Urinary bladder (tissue), 4 donors: ENCODE results near the gene NASP. TPM values are rescaled to one million over a fixed set of nuclear protein-coding genes. Genes with fewer than 3 reads are reported as not detected.
A peak's percentile ranks its signal among the peaks of the same experiment; 100 is the strongest.

Source experiments
- DNase-seq: peaks from one replicate; pipeline ENCODE4 v3.0.0-alpha.2; 2015; ENCODE audit errors: extremely low spot score
- H3K27ac ChIP-seq: one replicate; pipeline ENCODE4 v1.5.1; 2013; ENCODE audit warnings: low read depth, mild to moderate bottlenecking, moderate library complexity
- H3K36me3 ChIP-seq: one replicate; pipeline ENCODE4 v1.6.1; 2013; ENCODE audit warnings: mild to moderate bottlenecking, moderate library complexity; ENCODE audit not compliant: insufficient read depth
- H3K4me1 ChIP-seq: one replicate; pipeline ENCODE4 v1.6.1; 2013; ENCODE audit warnings: mild to moderate bottlenecking, moderate library complexity; ENCODE audit not compliant: insufficient read depth
- H3K4me3 ChIP-seq: one replicate; pipeline ENCODE4 v1.5.1; 2013; ENCODE audit warnings: low read depth, low read length
- WGBS: extraction: QIAGEN DNeasy Blood & Tissue Kit; methylation state at CpG from one replicate; pipeline ENCODE4 v1.1.7; 2013; 5-methylcytosine and 5-hydroxymethylcytosine counted together
- polyA plus RNA-seq: library from polyadenylated mRNA; stranded (reverse); fragments of 200-250 nt; gene quantifications from one replicate; pipeline ENCODE4 v1.2.3, GENCODE V29; 2013
- total RNA-seq: library from RNA; depleted of rRNA; stranded (reverse); fragments of >200 nt; gene quantifications from one replicate; pipeline ENCODE4 v1.2.3, GENCODE V29; 2014
- donor health status: healthy with polysubstance abuse.
- donor health status: healthy.

The NASP gene
- total and polyA plus RNA-seq, 2 donors: 76.0 to 115 TPM

- no peak for DNase-seq
- H3K4me1 ChIP-seq: no peaks in the 10 kb centered on the region
Observed at GRCh38 chr1:45619149-45619921, 35.5 kb downstream of the NASP start.

DNA sequence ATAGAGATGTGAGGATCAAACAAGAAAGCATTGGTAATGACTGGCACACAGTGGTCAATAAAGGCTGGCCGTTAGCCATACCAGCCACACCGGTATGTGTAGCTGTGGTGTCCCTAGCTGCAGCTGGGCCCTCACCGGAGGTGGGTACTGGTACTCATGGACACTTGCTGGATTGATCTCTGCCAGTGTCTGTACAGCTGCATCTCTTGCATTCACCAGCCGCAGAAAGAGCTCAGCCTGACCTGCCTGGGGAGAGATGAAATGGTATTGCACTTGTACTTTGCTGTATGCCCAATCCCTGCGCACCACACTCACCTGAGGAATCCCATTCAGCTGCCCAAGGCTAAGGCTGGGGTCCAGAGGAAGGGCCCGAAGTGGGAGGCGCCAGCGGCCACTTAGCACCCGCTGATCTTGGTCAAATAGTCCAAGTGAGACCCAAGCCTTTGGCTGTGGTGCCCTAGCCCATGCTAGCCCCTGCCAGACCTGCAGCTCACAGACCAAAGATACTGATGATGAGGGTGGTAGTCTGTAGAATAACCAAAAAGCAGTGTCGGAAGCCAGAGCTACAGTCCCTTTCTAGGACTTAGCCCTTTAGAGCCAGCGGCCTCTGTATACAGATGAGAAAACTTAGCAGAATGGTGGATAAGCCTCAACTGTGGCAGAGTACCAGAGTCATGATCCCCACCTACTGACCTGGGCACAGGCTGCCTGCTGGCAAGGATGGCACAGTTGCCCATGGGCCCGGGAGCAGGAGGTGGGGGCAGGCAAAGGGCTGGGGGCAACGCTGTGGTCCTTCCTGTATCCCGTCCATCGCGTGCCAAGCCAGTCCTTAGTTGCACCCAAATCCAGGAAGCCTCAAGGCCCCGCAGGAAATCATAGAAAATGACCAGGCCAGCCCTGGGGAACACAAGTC is 37.0 kb downstream of the NASP start:
- H3K4me1 ChIP-seq: no peaks in the 10 kb centered on the region
- H3K27ac ChIP-seq: no peak overlapping the region

More at GRCh38 chr1:45619149-45619921, 35.5 kb downstream of the NASP start:
- no peak overlapping the region for H3K4me3 ChIP-seq
- peaks cover 3% of the 10 kb centered on the region for H3K36me3 ChIP-seq
- WGBS: 62% methylated on average over 8 of the region's 8 CpGs
- H3K27ac ChIP-seq: no peak overlapping the region

DNA sequence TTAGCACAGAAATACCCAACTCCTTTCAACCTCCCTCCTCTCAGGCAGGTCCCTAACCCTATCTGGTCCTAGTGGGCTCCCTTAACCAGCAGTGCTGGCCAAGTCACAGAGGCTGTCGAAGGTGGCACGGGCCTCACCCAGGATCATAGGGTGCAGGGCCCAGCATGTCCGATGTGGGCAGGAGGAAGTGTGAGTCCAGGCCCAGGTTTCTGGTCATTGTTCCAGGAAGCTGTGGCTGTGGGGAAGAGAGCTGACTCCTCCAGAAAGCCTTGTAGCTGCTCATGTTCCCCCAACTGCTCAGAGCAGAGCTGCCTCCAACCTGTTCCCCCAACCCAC is 37.6 kb downstream of the NASP start:
- H3K27ac ChIP-seq: no peak overlapping the region
- DNase-seq: no peak
- 66% methylated on average over 3 of the region's 3 CpGs for WGBS
- no peaks in the 10 kb centered on the region for H3K4me1 ChIP-seq
- no peak overlapping the region for H3K4me3 ChIP-seq
- peaks cover 2% of the 10 kb centered on the region for H3K36me3 ChIP-seq

More for the DNA sequence above, 37.0 kb downstream of the NASP start:
- no peak overlapping the region for H3K4me3 ChIP-seq
- 85% methylated on average over 17 of the region's 17 CpGs for WGBS
- H3K36me3 ChIP-seq: peaks cover 2% of the 10 kb centered on the region
- DNase-seq: no peak

DNA sequence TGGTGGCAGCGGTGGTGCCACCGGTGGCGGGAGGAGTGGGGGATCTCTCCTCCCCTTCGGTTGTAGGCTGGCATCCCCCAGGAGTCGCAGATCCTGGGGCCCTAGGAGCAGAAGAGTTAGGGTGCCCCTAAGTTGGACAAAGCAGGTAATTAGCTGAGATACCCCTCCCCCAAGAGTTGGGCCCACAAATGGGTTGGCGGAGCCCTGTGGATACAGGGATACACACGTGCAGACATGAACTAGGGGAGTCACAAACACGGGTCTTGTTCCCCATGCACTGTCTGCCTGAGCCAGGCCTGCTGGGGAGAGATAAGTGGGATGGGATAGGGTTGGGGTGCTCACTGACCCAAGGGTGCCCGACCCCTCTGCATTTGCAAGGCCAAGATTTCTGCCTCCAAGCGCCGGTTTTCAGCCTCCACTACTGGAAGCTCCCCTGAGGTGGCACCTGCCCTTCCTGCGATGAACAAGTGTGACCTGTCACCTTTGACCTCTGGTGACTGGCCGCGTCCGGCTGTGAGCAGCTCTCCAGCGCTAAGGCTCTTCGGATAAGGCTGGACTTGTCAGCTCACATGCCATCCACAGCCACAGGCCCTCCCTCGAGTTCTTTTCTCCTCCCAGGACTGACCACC is 38.2 kb downstream of the NASP start:
- H3K27ac ChIP-seq: no peak overlapping the region
- H3K4me1 ChIP-seq: no peaks in the 10 kb centered on the region
- 65% methylated on average over 18 of the region's 18 CpGs for WGBS
- no peak overlapping the region for H3K4me3 ChIP-seq
- peaks cover 2% of the 10 kb centered on the region for H3K36me3 ChIP-seq
- DNase-seq: no peak

DNA sequence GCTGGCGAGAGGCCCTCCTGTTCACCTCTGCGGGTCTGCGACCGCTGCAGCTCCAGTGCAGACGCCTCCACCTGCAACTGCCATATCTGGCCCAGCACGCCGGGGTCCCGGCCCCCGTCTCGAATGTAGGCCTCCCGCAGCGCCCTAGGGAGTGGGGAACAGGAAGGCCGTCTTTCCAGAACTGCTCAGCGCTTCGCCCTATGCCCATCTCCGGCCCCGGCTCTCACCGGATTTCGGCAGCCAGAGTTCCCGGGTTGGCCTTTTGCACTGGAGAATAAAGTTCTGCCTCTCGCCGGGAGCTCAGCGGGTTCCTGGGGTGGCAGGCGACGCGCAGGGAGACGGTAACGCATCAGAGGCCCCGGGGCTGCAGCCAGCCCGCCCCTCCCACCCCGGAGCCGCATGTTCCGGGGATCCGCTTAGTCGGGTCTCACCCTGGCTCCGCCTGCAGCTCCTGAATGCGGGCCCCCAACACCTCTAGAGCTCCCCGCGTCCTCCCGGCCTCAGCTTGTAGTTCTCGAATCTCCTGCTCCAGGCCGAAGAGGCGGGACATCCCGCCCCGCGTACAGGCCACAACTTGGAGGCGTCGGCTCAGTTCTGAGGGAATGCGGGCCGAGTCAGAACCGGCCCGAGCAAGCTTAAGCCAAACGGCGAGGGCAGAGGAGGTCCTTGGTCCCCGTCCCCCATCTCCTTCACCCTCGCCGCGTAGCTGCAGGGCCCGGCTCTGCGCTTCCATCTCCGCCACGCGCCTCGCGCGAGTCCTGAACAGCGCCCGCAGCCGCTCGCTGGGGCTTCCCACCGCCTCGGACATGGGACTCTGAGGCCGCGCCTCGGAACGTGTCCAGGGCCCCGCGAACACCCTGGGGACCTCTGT is 38.9 kb downstream of the NASP start:
- DNase-seq: no peak
- Histone ChIP-seq H3K36me3 (peaks cover 2% of the 10 kb centered on the region), H3K4me1 (no peaks in the 10 kb centered on the region), H3K27ac (no peak overlapping the region), H3K4me3 (peak overlapping the region; percentile 12)
- 49% methylated on average over 78 of the region's 78 CpGs for WGBS

GRCh38 chr1:45623972-45624371 is 40.1 kb downstream of the NASP start, which contains the start of gene CCDC17:
TSS of gene CCDC17 (minus strand) at chr1:45624054. CDS start at chr1:45623909, 145 bp downstream.
- H3K36me3 ChIP-seq: no peaks in the 10 kb centered on the region
- peak within 1 kb of the TSS; percentile 12 for H3K4me3 ChIP-seq
- no peak for DNase-seq
- WGBS: 23% methylated on average over 4 of the region's 4 CpGs
- H3K4me1 ChIP-seq: no peaks in the 10 kb centered on the region
- no peak within 1 kb of the TSS for H3K27ac ChIP-seq

GRCh38 chr1:45629035-45629434 is 45.2 kb downstream of the NASP start:
- Histone ChIP-seq H3K4me1 (no peaks in the 10 kb centered on the region), H3K27ac (no peak overlapping the region), H3K36me3 (peaks cover 7% of the 10 kb centered on the region), H3K4me3 (no peak overlapping the region)
- no peak for DNase-seq

- H3K36me3 ChIP-seq: peaks cover 7% of the 10 kb centered on the region
- no peak overlapping the region for H3K27ac ChIP-seq
Observed at GRCh38 chr1:45630429-45630828, 46.6 kb downstream of the NASP start.

DNA sequence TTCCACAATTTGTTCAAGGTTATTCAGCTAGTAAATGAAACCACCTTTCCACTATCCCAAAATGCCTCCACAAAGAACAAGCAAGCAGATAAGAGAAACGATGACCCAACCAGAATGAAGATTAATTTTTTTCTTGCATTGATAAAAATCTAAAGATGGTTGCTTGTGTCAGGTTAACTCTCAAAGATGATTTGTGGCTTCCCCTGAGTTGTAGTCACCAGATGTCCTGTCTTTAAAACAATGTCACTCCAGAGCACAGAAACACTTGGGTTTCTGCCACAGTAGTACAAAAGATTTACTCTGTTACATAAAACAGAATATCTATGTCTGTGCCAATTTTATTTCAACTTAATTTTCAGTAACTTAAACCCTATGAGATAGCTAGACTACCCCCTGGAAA is 51.4 kb downstream of the NASP start:
- WGBS: 38% methylated on average over 1 of the region's 1 CpG
- no peak for DNase-seq
- Histone ChIP-seq H3K4me3 (no peak overlapping the region), H3K4me1 (no peaks in the 10 kb centered on the region), H3K36me3 (peaks cover 10% of the 10 kb centered on the region), H3K27ac (no peak overlapping the region)

More at GRCh38 chr1:45630429-45630828, 46.6 kb downstream of the NASP start:
- WGBS: 87% methylated on average over 1 of the region's 1 CpG
- Histone ChIP-seq H3K4me1 (no peaks in the 10 kb centered on the region), H3K4me3 (no peak overlapping the region)
- no peak for DNase-seq

DNA sequence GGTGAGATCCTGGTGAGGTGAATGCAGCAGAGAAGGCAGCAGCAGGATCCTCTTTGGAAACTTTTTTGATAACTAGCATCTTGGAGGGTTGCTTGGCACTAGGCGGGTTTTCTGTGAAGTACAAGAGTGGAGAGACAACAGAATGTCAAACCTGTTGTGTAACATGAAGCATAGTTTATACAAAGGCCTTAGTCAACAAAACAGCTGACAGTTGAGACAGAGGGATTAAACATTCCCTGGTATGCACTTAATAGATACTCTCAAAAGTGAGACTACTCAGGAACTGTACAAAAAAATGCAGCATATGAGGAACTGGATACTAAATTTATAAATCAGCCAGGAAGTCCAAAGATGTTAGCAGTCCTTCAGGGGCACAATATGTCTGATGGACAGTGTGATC is 56.5 kb downstream of the NASP start:
- H3K36me3 ChIP-seq: peaks cover 10% of the 10 kb centered on the region
- DNase-seq: no peak
- no peak overlapping the region for H3K27ac ChIP-seq
- 100% methylated on average over 1 of the region's 1 CpG for WGBS
- H3K4me1 ChIP-seq: no peaks in the 10 kb centered on the region
- no peak overlapping the region for H3K4me3 ChIP-seq

GRCh38 chr1:45643321-45643720 is 59.5 kb downstream of the NASP start:
- Histone ChIP-seq H3K27ac (no peak overlapping the region), H3K36me3 (peaks cover 9% of the 10 kb centered on the region), H3K4me1 (no peaks in the 10 kb centered on the region), H3K4me3 (no peak overlapping the region)
- no peak for DNase-seq
- WGBS: 66% methylated on average over 5 of the region's 5 CpGs

DNA sequence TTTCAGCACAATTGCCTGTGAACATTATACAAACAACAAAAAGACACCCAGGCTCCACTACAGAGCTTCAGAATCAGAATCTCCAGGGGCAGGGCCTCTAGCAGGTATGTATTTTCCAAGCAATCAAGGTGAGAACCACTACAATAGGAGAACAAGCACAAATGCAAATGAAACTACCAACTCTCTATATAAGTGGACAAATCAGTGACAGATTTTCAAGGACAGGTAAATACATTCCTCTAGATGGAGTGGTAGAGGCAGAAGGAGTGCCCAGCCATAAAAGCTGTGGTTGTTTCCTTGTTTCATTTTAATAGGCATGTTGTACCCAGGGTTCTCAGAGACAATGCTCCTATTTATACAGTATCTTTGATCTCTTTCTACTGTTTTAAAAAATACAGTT is 60.1 kb downstream of the NASP start:
- Histone ChIP-seq H3K4me1 (no peaks in the 10 kb centered on the region), H3K36me3 (peaks cover 6% of the 10 kb centered on the region), H3K4me3 (no peak overlapping the region), H3K27ac (no peak overlapping the region)
- peak; percentile 48 for DNase-seq

- no peaks in the 10 kb centered on the region for H3K4me1 ChIP-seq
- H3K36me3 ChIP-seq: peaks cover 3% of the 10 kb centered on the region
- DNase-seq: no peak
- no peak overlapping the region for H3K27ac ChIP-seq
- H3K4me3 ChIP-seq: no peak overlapping the region
- 91% methylated on average over 2 of the region's 2 CpGs for WGBS
Observed at GRCh38 chr1:45644661-45645060, 60.8 kb downstream of the NASP start.
